HepG2 (cell line): ENCODE data around the gene OR6C2. TPM values are rescaled to one million over a fixed set of nuclear protein-coding genes. Genes with fewer than 3 reads are reported as not detected.
A peak's percentile ranks its signal among the peaks of the same experiment; 100 is the strongest.

Source experiments
- ASH2L ChIP-seq: fragments of 300-600, 200-600 bp; sonication (generic); IDR thresholded peaks from 2 replicates; pipeline ENCODE4 v1.7.0; 2017; ENCODE audit warnings: low read depth, mild to moderate bottlenecking, moderate library complexity, mixed read lengths, low read length; ENCODE audit not compliant: insufficient read length
- FLYWCH1 ChIP-seq: sonication (generic); formaldehyde crosslinking; IDR thresholded peaks from 2 replicates; pipeline ENCODE4 v1.8.1; 2023; ENCODE audit warnings: mild to moderate bottlenecking, missing genetic modification reagents
- GATA4 ChIP-seq: sonication (generic); IDR thresholded peaks from 2 replicates; pipeline ENCODE4 v1.6.1; 2016; ENCODE audit warnings: antibody characterized with exemption, low read depth, borderline replicate concordance
- HBP1 ChIP-seq: IDR thresholded peaks from 2 replicates; pipeline ENCODE4 v1.6.1; 2016; ENCODE audit warnings: low read depth, control low read depth
- HDAC1 ChIP-seq: sonication (generic); formaldehyde crosslinking; IDR thresholded peaks from 2 replicates; pipeline ENCODE4 v1.5.1; 2020; ENCODE audit warnings: mild to moderate bottlenecking, missing genetic modification reagents
- HIVEP1 ChIP-seq: sonication (generic); formaldehyde crosslinking; IDR thresholded peaks from 2 replicates; pipeline ENCODE4 v1.4.0; 2020; ENCODE audit warnings: mild to moderate bottlenecking, missing genetic modification reagents
- HNF4A ChIP-seq: sonication (generic); formaldehyde crosslinking; IDR thresholded peaks from 2 replicates; pipeline ENCODE4 v1.4.0; 2020; ENCODE audit warnings: missing genetic modification reagents
- KDM4B ChIP-seq: sonication (generic); formaldehyde crosslinking; IDR thresholded peaks from 2 replicates; pipeline ENCODE4 v1.4.0; 2020; ENCODE audit warnings: missing genetic modification reagents
- SOX6 ChIP-seq, 2 experiments: fragments of 450-650 bp in 1 of 2; sonication (generic) in 1 of 2; formaldehyde crosslinking in 1 of 2; IDR thresholded peaks; 2 replicates each; pipeline versions ENCODE4 v1.4.0 to v1.6.1; 2017 to 2020; ENCODE audit warnings: antibody characterized with exemption in 1 of 2, mild to moderate bottlenecking in 1 of 2, missing genetic modification reagents in 1 of 2
- SUZ12 ChIP-seq: fragments of 150-350 bp; IDR thresholded peaks from 2 replicates; pipeline ENCODE4 v1.6.1; 2014; ENCODE audit warnings: low read depth, low read length
- TCF7 ChIP-seq: sonication (generic); IDR thresholded peaks from 2 replicates; pipeline ENCODE4 v1.6.1; 2016; ENCODE audit warnings: antibody characterized with exemption, low read depth
- THYN1 ChIP-seq: sonication (generic); formaldehyde crosslinking; IDR thresholded peaks from 2 replicates; pipeline ENCODE4 v1.8.1; 2023; ENCODE audit warnings: low read depth, mild to moderate bottlenecking, moderate library complexity, missing genetic modification reagents, borderline replicate concordance
- TOPORS ChIP-seq: sonication (generic); formaldehyde crosslinking; IDR thresholded peaks from 2 replicates; pipeline ENCODE4 v1.8.0; 2023; ENCODE audit warnings: mild to moderate bottlenecking, missing genetic modification reagents
- ZBTB4 ChIP-seq: sonication (generic); formaldehyde crosslinking; IDR thresholded peaks from 2 replicates; pipeline ENCODE4 v1.4.0; 2020; ENCODE audit warnings: missing genetic modification reagents, mild to moderate bottlenecking, borderline replicate concordance
- ZFP36L1 ChIP-seq: sonication (generic); formaldehyde crosslinking; IDR thresholded peaks from 2 replicates; pipeline ENCODE4 v1.8.0; 2022; ENCODE audit warnings: mild to moderate bottlenecking, missing genetic modification reagents, moderate library complexity
- ZNF205 ChIP-seq: IDR thresholded peaks from 2 replicates; pipeline ENCODE4 v1.6.1; 2018; ENCODE audit warnings: missing biosample characterization, missing genetic modification reagents
- ZNF547 ChIP-seq: sonication (generic); formaldehyde crosslinking; IDR thresholded peaks from 2 replicates; pipeline ENCODE4 v1.5.1; 2020; ENCODE audit warnings: mild to moderate bottlenecking, missing genetic modification reagents
- ZNF562 ChIP-seq: sonication (generic); formaldehyde crosslinking; IDR thresholded peaks from 2 replicates; pipeline ENCODE4 v1.8.0; 2022; ENCODE audit warnings: missing genetic modification reagents, borderline replicate concordance
- ZNF570 ChIP-seq: sonication (generic); formaldehyde crosslinking; IDR thresholded peaks from 2 replicates; pipeline ENCODE4 v1.4.0; 2020; ENCODE audit warnings: mild to moderate bottlenecking, missing genetic modification reagents, borderline replicate concordance
- ZNF737 ChIP-seq: sonication (generic); formaldehyde crosslinking; IDR thresholded peaks from 2 replicates; pipeline ENCODE4 v1.5.0; 2020; ENCODE audit warnings: missing genetic modification reagents, mild to moderate bottlenecking, borderline replicate concordance
- ZNF761 ChIP-seq: sonication (generic); formaldehyde crosslinking; conservative IDR thresholded peaks from 2 replicates; pipeline ENCODE4 v1.4.0; 2020; ENCODE audit warnings: mild to moderate bottlenecking, missing genetic modification reagents
- ZSCAN9 ChIP-seq: IDR thresholded peaks from 2 replicates; pipeline ENCODE4 v1.6.1; 2016; ENCODE audit warnings: borderline replicate concordance
- polyA plus RNA-seq, 8 experiments: library from polyadenylated mRNA; depleted of rRNA in 3 of 8; stranded (reverse) in 7 of 8; unstranded in 1 of 8; fragments of >200 nt; fragmentation: Illumina TruSeq in 4 of 8; extraction: Trizol in 4 of 8; gene quantifications; 2 replicates each; pipeline versions ENCODE4 v1.2.1 to v1.2.3, GENCODE V29; 2011 to 2016; ENCODE audit warnings: low read depth in 4 of 8, missing spikeins in 1 of 8, mixed read lengths in 1 of 8; ENCODE audit not compliant: insufficient read depth in 1 of 8
- total RNA-seq, 5 experiments: library from RNA; depleted of rRNA; stranded (reverse); fragments of >200 nt; fragmentation: Illumina TruSeq; extraction: Trizol; gene quantifications; 2 replicates each; pipeline ENCODE4 v1.2.3, GENCODE V29; 2016; ENCODE audit warnings: low read depth in 1 of 5
- TF ChIP-seq, protein P1 (sequence below): IDR thresholded peaks from 2 replicates; pipeline ENCODE4 v1.4.0; 2020; ENCODE audit warnings: mild to moderate bottlenecking, missing genetic modification reagents

OR6C2 gene
- total and polyA plus RNA-seq, 2 of the 13 experiments (the other 11 are each of a cell fraction or from before 2014, with no cell fraction given): not detected

DNA sequence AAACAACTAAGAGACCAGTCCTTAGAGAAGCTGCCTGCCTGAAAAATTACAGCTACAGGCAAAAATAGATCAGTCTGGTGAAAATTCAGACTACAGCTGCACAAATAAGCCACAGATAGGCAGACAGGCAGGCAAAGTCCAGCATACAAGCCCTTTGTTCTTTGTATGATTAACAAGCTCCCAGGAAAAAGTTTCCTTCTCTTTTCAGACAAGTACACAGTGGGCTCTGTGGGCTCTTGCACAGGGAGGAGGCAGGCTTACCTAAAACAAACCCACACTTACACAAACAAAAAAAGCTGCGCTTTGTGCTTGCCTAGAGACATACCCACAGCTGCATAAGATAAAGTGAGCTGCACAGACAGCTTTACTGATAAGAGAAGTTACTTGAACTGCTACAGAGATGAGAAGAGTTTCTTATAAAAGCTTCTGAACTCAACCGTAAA is 56.0 kb downstream of the OR6C2 start (continued):
- TF ChIP-seq ZSCAN9 (0 out of 2 replicates have a peak, but pooled peaks have one; percentile 62), ZNF761 (no peak), TCF7 (peak; percentile 90), HNF4A (peak; percentile 90), KDM4B (CRISPR knock-in tag) (no peak), HDAC1 (peak; percentile 72; the same call in 1 of the 2 replicates), ZNF570 (CRISPR knock-in tag) (no peak), GATA4 (peak; percentile 81; the same call in 1 of the 2 replicates), ZNF205 (CRISPR knock-in tag) (no peak), TOPORS (no peak), ZFP36L1 (CRISPR knock-in tag) (no peak), HIVEP1 (CRISPR knock-in tag) (no peak), THYN1 (CRISPR knock-in tag) (no peak), SOX6 (IDR thresholded peaks at IDR 0.05) (no peak), SOX6 (CRISPR knock-in tag; IDR thresholded peaks at IDR 0.05) (peak; percentile 98), ZBTB4 (CRISPR knock-in tag) (no peak), HBP1 (CRISPR knock-in tag) (no peak), FLYWCH1 (CRISPR knock-in tag) (no peak), ASH2L (peak; percentile 86), SUZ12 (no peak), ZNF737 (no peak), ZNF562 (CRISPR knock-in tag) (no peak), ZNF547 (no peak)
- TF ChIP-seq, protein P1, sequence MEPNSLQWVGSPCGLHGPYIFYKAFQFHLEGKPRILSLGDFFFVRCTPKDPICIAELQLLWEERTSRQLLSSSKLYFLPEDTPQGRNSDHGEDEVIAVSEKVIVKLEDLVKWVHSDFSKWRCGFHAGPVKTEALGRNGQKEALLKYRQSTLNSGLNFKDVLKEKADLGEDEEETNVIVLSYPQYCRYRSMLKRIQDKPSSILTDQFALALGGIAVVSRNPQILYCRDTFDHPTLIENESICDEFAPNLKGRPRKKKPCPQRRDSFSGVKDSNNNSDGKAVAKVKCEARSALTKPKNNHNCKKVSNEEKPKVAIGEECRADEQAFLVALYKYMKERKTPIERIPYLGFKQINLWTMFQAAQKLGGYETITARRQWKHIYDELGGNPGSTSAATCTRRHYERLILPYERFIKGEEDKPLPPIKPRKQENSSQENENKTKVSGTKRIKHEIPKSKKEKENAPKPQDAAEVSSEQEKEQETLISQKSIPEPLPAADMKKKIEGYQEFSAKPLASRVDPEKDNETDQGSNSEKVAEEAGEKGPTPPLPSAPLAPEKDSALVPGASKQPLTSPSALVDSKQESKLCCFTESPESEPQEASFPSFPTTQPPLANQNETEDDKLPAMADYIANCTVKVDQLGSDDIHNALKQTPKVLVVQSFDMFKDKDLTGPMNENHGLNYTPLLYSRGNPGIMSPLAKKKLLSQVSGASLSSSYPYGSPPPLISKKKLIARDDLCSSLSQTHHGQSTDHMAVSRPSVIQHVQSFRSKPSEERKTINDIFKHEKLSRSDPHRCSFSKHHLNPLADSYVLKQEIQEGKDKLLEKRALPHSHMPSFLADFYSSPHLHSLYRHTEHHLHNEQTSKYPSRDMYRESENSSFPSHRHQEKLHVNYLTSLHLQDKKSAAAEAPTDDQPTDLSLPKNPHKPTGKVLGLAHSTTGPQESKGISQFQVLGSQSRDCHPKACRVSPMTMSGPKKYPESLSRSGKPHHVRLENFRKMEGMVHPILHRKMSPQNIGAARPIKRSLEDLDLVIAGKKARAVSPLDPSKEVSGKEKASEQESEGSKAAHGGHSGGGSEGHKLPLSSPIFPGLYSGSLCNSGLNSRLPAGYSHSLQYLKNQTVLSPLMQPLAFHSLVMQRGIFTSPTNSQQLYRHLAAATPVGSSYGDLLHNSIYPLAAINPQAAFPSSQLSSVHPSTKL: peak; percentile 88
